Sigmoid colon (tissue), 7 donors: ENCODE measurements around the gene NUP155. TPM values are rescaled to one million over a fixed set of nuclear protein-coding genes. Genes with fewer than 3 reads are reported as not detected.
A peak's percentile ranks its signal among the peaks of the same experiment; 100 is the strongest.
"Not testable (repeated sequence)": the region's sequence is repeated elsewhere in the genome, so short reads cannot be mapped to it uniquely, and the experiment has no call there.

Source experiments
- DNase-seq: peaks from one replicate; pipeline ENCODE4 v3.0.0-alpha.2; 2019
- H3K27ac ChIP-seq, 4 donors: fragments of 200-600 bp; sonication (generic); one replicate each; pipeline ENCODE4 v1.5.1; 2016 to 2019; ENCODE audit warnings: mild to moderate bottlenecking in 1 of 4
- H3K27me3 ChIP-seq, 3 donors: fragments of 200-600 bp; sonication (generic); one replicate each; pipeline ENCODE4 v1.5.1; 2019; ENCODE audit warnings: mild to moderate bottlenecking in 1 of 3
- H3K36me3 ChIP-seq, 4 donors: fragments of 200-600 bp; sonication (generic); one replicate each; pipeline ENCODE4 v1.5.1; 2016 to 2019
- H3K4me1 ChIP-seq, 4 donors: fragments of 200-600 bp; sonication (generic); one replicate each; pipeline ENCODE4 v1.5.1; 2017 to 2019
- H3K4me3 ChIP-seq, 4 donors: fragments of 200-600 bp; sonication (generic); one replicate each; pipeline ENCODE4 v1.5.1; 2017 to 2019; ENCODE audit warnings: mild to moderate bottlenecking in 2 of 4, moderate library complexity in 1 of 4
- H3K9me3 ChIP-seq, 4 donors: fragments of 200-600 bp in 3 of 4; sonication (generic) in 3 of 4; one replicate each; pipeline versions ENCODE4 v1.5.1 to v1.6.1; 2013 to 2019
- EP300 ChIP-seq, 4 donors: sonication (generic); formaldehyde crosslinking; IDR thresholded peaks; one replicate each; pipeline ENCODE4 v1.6.1; 2017; ENCODE audit warnings: antibody characterized with exemption in 4 of 4
- POLR2A ChIP-seq, 2 donors: fragments of 450-650 bp; IDR thresholded peaks; one replicate each; pipeline ENCODE4 v1.6.1; 2016; ENCODE audit warnings: antibody characterized with exemption in 2 of 2, mild to moderate bottlenecking in 2 of 2, moderate library complexity in 2 of 2
- POLR2AphosphoS5 ChIP-seq, 4 donors: sonication (generic); formaldehyde crosslinking; IDR thresholded peaks; one replicate each; pipeline ENCODE4 v1.6.1; 2017; ENCODE audit warnings: antibody characterized with exemption in 4 of 4
- WGBS, 2 donors: extraction: QIAGEN DNeasy Blood & Tissue Kit; methylation state at CpG; one replicate each; pipeline ENCODE4 v1.1.7; 2013; 5-methylcytosine and 5-hydroxymethylcytosine counted together
- intact Hi-C: fragments of 100-400 bp; cut with DNase I; formaldehyde crosslinking; loops from one replicate; pipeline ENCODE4 v1.15.1; 2023
- polyA plus RNA-seq, 3 donors: library from polyadenylated mRNA; stranded (reverse); fragments of 200-250 nt; gene quantifications; one replicate each; pipeline ENCODE4 v1.2.3, GENCODE V29; 2013
- total RNA-seq, 4 donors: library from RNA; depleted of rRNA; stranded (reverse); fragments of >200 nt; gene quantifications; one replicate each; pipeline ENCODE4 v1.1.0, GENCODE V29; 2016
- TF ChIP-seq, protein P1 (sequence below), 4 experiments: fragments of 450-650 bp in 3 of 4; fragments of 200-600 bp in 1 of 4; IDR thresholded peaks; one replicate each; pipeline ENCODE4 v1.5.1; 2016 to 2019; ENCODE audit warnings: antibody characterized with exemption in 4 of 4, mild to moderate bottlenecking in 3 of 4, moderate library complexity in 2 of 4
- donor health status: healthy with polysubstance abuse.
- donor health status: Bipolar disorder and iron deficiency.
- donor health status: healthy.

Gene NUP155
- total and polyA plus RNA-seq, 7 donors = 1.2 to 24.4 (median 12.7) TPM

DNA sequence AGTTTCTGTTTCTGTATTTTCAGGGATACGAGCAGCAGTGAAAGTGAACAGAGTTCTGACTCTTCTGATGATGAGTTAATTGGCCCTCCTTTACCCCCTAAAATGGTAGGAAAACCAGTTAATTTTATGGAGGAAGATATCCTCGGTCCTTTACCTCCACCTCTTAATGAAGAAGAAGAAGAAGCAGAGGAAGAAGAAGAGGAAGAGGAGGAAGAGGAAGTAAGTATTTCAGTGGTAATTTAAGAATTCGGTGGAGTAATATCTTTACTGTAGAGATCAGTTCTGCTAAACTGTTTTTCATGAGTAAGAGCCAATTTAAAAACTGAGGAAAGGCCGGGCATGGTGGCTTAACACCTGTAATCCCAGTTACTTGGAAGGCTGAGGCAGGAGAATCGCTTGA, 25.4 kb upstream of the NUP155 start:
- Histone ChIP-seq H3K4me1 (no peaks in the 10 kb centered on the region), H3K27me3 (no peaks in the 10 kb centered on the region), H3K9me3 (no peaks in the 10 kb centered on the region), H3K36me3 (peaks cover 10 to 84% (median 21%) of the 10 kb centered on the region in 4 donors), H3K27ac (no peak overlapping the region), H3K4me3 (no peak overlapping the region)
- WGBS, 2 donors = 79 to 93% methylated on average over 5 of the region's 5 CpGs
- DNase-seq = no peak
- intact Hi-C loops = no loop called here
- TF ChIP-seq, protein P1, sequence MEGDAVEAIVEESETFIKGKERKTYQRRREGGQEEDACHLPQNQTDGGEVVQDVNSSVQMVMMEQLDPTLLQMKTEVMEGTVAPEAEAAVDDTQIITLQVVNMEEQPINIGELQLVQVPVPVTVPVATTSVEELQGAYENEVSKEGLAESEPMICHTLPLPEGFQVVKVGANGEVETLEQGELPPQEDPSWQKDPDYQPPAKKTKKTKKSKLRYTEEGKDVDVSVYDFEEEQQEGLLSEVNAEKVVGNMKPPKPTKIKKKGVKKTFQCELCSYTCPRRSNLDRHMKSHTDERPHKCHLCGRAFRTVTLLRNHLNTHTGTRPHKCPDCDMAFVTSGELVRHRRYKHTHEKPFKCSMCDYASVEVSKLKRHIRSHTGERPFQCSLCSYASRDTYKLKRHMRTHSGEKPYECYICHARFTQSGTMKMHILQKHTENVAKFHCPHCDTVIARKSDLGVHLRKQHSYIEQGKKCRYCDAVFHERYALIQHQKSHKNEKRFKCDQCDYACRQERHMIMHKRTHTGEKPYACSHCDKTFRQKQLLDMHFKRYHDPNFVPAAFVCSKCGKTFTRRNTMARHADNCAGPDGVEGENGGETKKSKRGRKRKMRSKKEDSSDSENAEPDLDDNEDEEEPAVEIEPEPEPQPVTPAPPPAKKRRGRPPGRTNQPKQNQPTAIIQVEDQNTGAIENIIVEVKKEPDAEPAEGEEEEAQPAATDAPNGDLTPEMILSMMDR (IDR thresholded peaks at IDR 0.05) = no peak
- TF ChIP-seq POLR2A (IDR thresholded peaks at IDR 0.05) (no peak), EP300 (IDR thresholded peaks at IDR 0.05) (no peak), POLR2AphosphoS5 (IDR thresholded peaks at IDR 0.05) (no peak)

DNA sequence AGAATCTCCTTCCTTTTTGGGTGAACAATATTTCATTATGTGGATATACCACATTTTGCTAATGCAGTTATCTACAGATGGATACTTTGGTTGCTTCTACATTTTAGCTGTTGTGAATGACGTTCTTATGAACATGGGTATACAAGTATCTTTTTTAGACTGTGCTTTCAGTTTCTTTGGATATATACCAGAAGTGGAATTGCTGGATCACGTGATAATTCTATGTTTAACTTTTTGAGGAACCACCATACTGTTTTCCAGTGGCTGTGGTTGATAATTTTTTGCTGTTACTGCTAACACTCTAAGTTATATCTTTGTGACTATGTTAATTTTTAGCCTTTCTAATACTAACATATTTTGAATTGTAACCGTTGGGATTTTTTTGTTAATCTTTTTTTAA, 20.7 kb upstream of the NUP155 start:
- no peak overlapping the region for H3K27ac ChIP-seq
- intact Hi-C loops = no loop called here

GRCh38 chr5:37379100-37379628, 8.3 kb upstream of the NUP155 start, which contains the start of gene WDR70:
WDR70 (plus strand) TSS chr5:37379318; CDS start chr5:37379368, 50 bp downstream.
- DNase-seq = peak; percentile 92
- intact Hi-C loops = loop anchor here (1.0 to 10.0 kb wide), 2 partner anchors 8 to 504 kb away; partner anchors contain the start of genes NIPBL and NUP155
- Histone ChIP-seq H3K27ac (peak within 1 kb of the TSS; percentile 70 to 78 (median 74)), H3K4me3 (peak within 1 kb of the TSS; percentile 71 to 93 (median 80)), H3K4me1 (peaks cover 0 to 17% (median 15%) of the 10 kb centered on the region in 4 donors), H3K36me3 (peaks cover 0 to 28% (median 15%) of the 10 kb centered on the region in 4 donors)
- TF ChIP-seq, protein P1 (IDR thresholded peaks at IDR 0.05) = peak in 2 of 4 experiments; percentile 27 to 49
- peak; percentile 37 to 72 (median 68) for TF ChIP-seq POLR2AphosphoS5 (IDR thresholded peaks at IDR 0.05)
- 1% methylated on average over 39 of the region's 39 CpGs for WGBS, 2 donors
- not testable (repeated sequence) for H3K27me3 ChIP-seq, H3K9me3 ChIP-seq

More for the DNA sequence above, 20.7 kb upstream of the NUP155 start:
- peaks cover 10 to 49% (median 15%) of the 10 kb centered on the region in 4 donors for H3K36me3 ChIP-seq
- H3K4me1 ChIP-seq = no peaks in the 10 kb centered on the region
- 79 to 86% methylated on average over 3 of the region's 3 CpGs for WGBS, 2 donors
- no peak for DNase-seq
- H3K4me3 ChIP-seq = no peak overlapping the region
- TF ChIP-seq POLR2A (IDR thresholded peaks at IDR 0.05) (no peak), EP300 (IDR thresholded peaks at IDR 0.05) (no peak), POLR2AphosphoS5 (IDR thresholded peaks at IDR 0.05) (no peak)
- TF ChIP-seq, protein P1 (IDR thresholded peaks at IDR 0.05) = no peak
- no peaks in the 10 kb centered on the region for H3K27me3 ChIP-seq
- H3K9me3 ChIP-seq = no peaks in the 10 kb centered on the region

- intact Hi-C loops = loop anchor here (10.0 kb wide), 1 partner anchor 503 kb away; the partner anchor contains the start of gene NIPBL
- H3K4me1 ChIP-seq = peaks cover 0 to 17% (median 15%) of the 10 kb centered on the region in 4 donors
- DNase-seq, H3K9me3 ChIP-seq, H3K27ac ChIP-seq, H3K4me3 ChIP-seq, H3K27me3 ChIP-seq: not testable (repeated sequence)
- 86 to 92% methylated on average over 12 of the region's 12 CpGs for WGBS, 2 donors
- peaks cover 0 to 17% (median 6%) of the 10 kb centered on the region in 4 donors for H3K36me3 ChIP-seq
Measured at GRCh38 chr5:37378066-37378465, 7.2 kb upstream of the NUP155 start.

- no peaks in the 10 kb centered on the region for H3K9me3 ChIP-seq
- 86 to 91% methylated on average over 3 of the region's 3 CpGs for WGBS, 2 donors
- intact Hi-C loops = loop anchor here (10.0 kb wide), 1 partner anchor 500 kb away; the partner anchor contains the start of gene NIPBL
- no peak overlapping the region for H3K4me3 ChIP-seq
- TF ChIP-seq POLR2A (IDR thresholded peaks at IDR 0.05) = no peak
- TF ChIP-seq, protein P1 (IDR thresholded peaks at IDR 0.05) = no peak
- no peak overlapping the region for H3K27ac ChIP-seq
- H3K4me1 ChIP-seq = peaks cover 0 to 17% (median 6%) of the 10 kb centered on the region in 4 donors
- H3K36me3 ChIP-seq = no peaks in the 10 kb centered on the region
- no peaks in the 10 kb centered on the region for H3K27me3 ChIP-seq
- no peak for DNase-seq
Measured at GRCh38 chr5:37375091-37375490, 4.2 kb upstream of the NUP155 start.
